HCT116 (cell line): ENCODE results near the gene PTX4. TPM values are rescaled to one million over a fixed set of nuclear protein-coding genes. Genes with fewer than 3 reads are reported as not detected.

Experiments used
- ATAC-seq: fragments of 200-7000 bp; cut with Tn5 transposase; 2 replicates; pipeline ENCODE4 v1.9.1; 2020; ENCODE audit warnings: mild to moderate bottlenecking, moderate library complexity
- BruUV-seq: library from RNA; stranded (reverse); fragments of 400-500 nt; replicated peaks from 2 replicates; lab custom pipeline; 2021; lab: Mats Ljungman, UMichigan
- CTCF ChIA-PET: fragments of 300-600 bp; sonication (Branson Sonifier 250); formaldehyde crosslinking; loops from one replicate; lab custom pipeline; 2021; ENCODE audit warnings: antibody characterized with exemption; lab: Charles Lee
- POLR2A ChIA-PET: fragments of 300-600, 350-600 bp; sonication (Branson Sonifier 250); formaldehyde crosslinking; loops from one replicate; lab custom pipeline; 2021; ENCODE audit warnings: antibody characterized with exemption; lab: Charles Lee
- RAD21 ChIA-PET, 2 experiments: fragments of 300-600 bp; sonication (Branson Sonifier 250); formaldehyde crosslinking; loops; one replicate each; lab custom pipeline; 2023; ENCODE audit warnings: low total read pairs in 2 of 2; ENCODE audit not compliant: uncharacterized antibody in 2 of 2, unreplicated experiment in 2 of 2, low non-redundant PET in 1 of 2; lab: Charles Lee
- DNase-seq: peaks from one replicate; pipeline ENCODE4 v3.0.0-alpha.2; 2010; ENCODE audit warnings: low read depth, low spot score
- H2AFZ ChIP-seq: fragments of 200-600 bp; shearing (Covaris generic), sonication (generic); 2 replicates; pipeline ENCODE4 v1.6.1; 2017; ENCODE audit warnings: low read depth, mixed run types, mixed read lengths, antibody characterized with exemption, low read length; ENCODE audit not compliant: poor library complexity, severe bottlenecking
- H3K27ac ChIP-seq: 2 replicates; pipeline ENCODE4 v1.5.1; 2012; ENCODE audit warnings: low read depth, low read length
- H3K27me3 ChIP-seq: fragments of 200-600 bp; sonication (generic); 2 replicates; pipeline ENCODE4 v1.6.1; 2016; ENCODE audit warnings: mixed run types, low read length, mixed read lengths; ENCODE audit not compliant: insufficient read depth
- H3K36me3 ChIP-seq, 2 experiments: fragments of 200-500 bp in 1 of 2; fragments of 200-600 bp in 1 of 2; sonication (Bioruptor generic) in 1 of 2; sonication (generic) in 1 of 2; 2 replicates each; pipeline versions ENCODE4 v1.5.1 to v1.6.1; 2014 to 2016; ENCODE audit warnings: low read length in 2 of 2, inconsistent platforms in 1 of 2, mixed read lengths in 1 of 2, mixed run types in 1 of 2; ENCODE audit not compliant: insufficient read depth in 2 of 2, control insufficient read depth in 1 of 2
- H3K4me1 ChIP-seq, 2 experiments: fragments of 200-600 bp in 1 of 2; sonication (generic) in 1 of 2; 2 replicates each; pipeline versions ENCODE4 v1.5.1 to v1.6.1; 2012 to 2017; ENCODE audit warnings: low read length in 2 of 2, inconsistent platforms in 1 of 2, mild to moderate bottlenecking in 1 of 2, mixed read lengths in 1 of 2, mixed run types in 1 of 2, moderate library complexity in 1 of 2; ENCODE audit not compliant: insufficient read depth in 2 of 2, control insufficient read depth in 1 of 2
- H3K4me2 ChIP-seq: fragments of 200-600 bp; sonication (generic); 2 replicates; pipeline ENCODE4 v1.6.1; 2017; ENCODE audit warnings: mixed run types, low read length, mixed read lengths
- H3K4me3 ChIP-seq, 2 experiments: fragments of 200-600 bp in 1 of 2; sonication (generic) in 1 of 2; replicated peaks in 1 of 2; 2 replicates each; pipeline ENCODE4 v1.5.1; 2011 to 2016; ENCODE audit warnings: low read length in 2 of 2, control low read depth in 1 of 2, low read depth in 1 of 2, mild to moderate bottlenecking in 1 of 2, mixed read lengths in 1 of 2, mixed run types in 1 of 2
- H3K79me2 ChIP-seq: fragments of 200-600 bp; sonication (generic); 2 replicates; pipeline ENCODE4 v1.6.1; 2017; ENCODE audit warnings: mild to moderate bottlenecking, mixed run types, low read length, moderate library complexity, mixed read lengths; ENCODE audit not compliant: insufficient read depth
- H3K9ac ChIP-seq: fragments of 200-600 bp; sonication (generic); 2 replicates; pipeline ENCODE4 v1.6.1; 2016; ENCODE audit warnings: low read length, mixed read lengths
- H3K9me2 ChIP-seq: fragments of 200-600 bp; sonication (generic), shearing (Covaris generic); 2 replicates; pipeline ENCODE4 v1.6.1; 2017; ENCODE audit warnings: mixed run types, mild to moderate bottlenecking, moderate library complexity; ENCODE audit not compliant: insufficient read depth
- H3K9me3 ChIP-seq, 2 experiments: fragments of 200-500 bp in 1 of 2; fragments of 200-600 bp in 1 of 2; sonication (Bioruptor generic) in 1 of 2; sonication (generic) in 1 of 2; 2 replicates each; pipeline ENCODE4 v1.6.1; 2014 to 2017; ENCODE audit warnings: low read length in 2 of 2, mixed read lengths in 2 of 2, inconsistent platforms in 1 of 2, low read depth in 1 of 2, mild to moderate bottlenecking in 1 of 2, mixed run types in 1 of 2, moderate library complexity in 1 of 2; ENCODE audit not compliant: control insufficient read depth in 1 of 2, insufficient read depth in 1 of 2
- H4K20me1 ChIP-seq: fragments of 200-600 bp; sonication (generic), shearing (Covaris generic); 2 replicates; pipeline ENCODE4 v1.6.1; 2017; ENCODE audit warnings: mixed run types, mild to moderate bottlenecking, moderate library complexity; ENCODE audit not compliant: insufficient read depth
- CBX3 ChIP-seq: IDR thresholded peaks from 2 replicates; pipeline ENCODE4 v1.6.1; 2012; ENCODE audit warnings: low read depth
- CTCF ChIP-seq, 3 experiments: fragments of 200-600 bp in 1 of 3; sonication (generic) in 1 of 3; IDR thresholded peaks in 2 of 3; conservative IDR thresholded peaks in 1 of 3; 2 replicates each; pipeline ENCODE4 v1.5.1; 2012 to 2017; ENCODE audit warnings: low read depth in 2 of 3, low read length in 2 of 3, antibody characterized with exemption in 1 of 3, borderline replicate concordance in 1 of 3, control low read depth in 1 of 3, mild to moderate bottlenecking in 1 of 3, mixed read lengths in 1 of 3, mixed run types in 1 of 3, moderate library complexity in 1 of 3; ENCODE audit not compliant: insufficient read depth in 1 of 3
- SRF ChIP-seq: IDR thresholded peaks from 2 replicates; pipeline ENCODE4 v1.6.1; 2012; ENCODE audit warnings: low read depth
- ZBTB33 ChIP-seq: IDR thresholded peaks from 2 replicates; pipeline ENCODE4 v1.6.1; 2011; ENCODE audit warnings: mild to moderate bottlenecking, low read length, moderate library complexity; ENCODE audit not compliant: insufficient replicate concordance; ENCODE audit errors: extremely low read depth
- intact Hi-C: fragments of 100-400 bp; cut with micrococcal nuclease; formaldehyde crosslinking; loops from 2 replicates; pipeline ENCODE4 v1.10.0; 2022
- total RNA-seq: library from RNA; stranded (reverse); gene quantifications from one replicate; pipeline ENCODE4 v1.2.1, GENCODE V29; 2021; ENCODE audit not compliant: unreplicated experiment

PTX4 gene
- total RNA-seq, 1 experiment from 2014 or later: not detected

- no peak for TF ChIP-seq CTCF (IDR thresholded peaks at IDR 0.05 in 2 of 3, conservative IDR thresholded peaks at IDR 0.05 in 1 of 3; ENCODE audit: borderline replicate concordance in 1 of 3, insufficient read depth in 1 of 3, low read depth in 2 of 3, low read length in 2 of 3)
- no peak for TF ChIP-seq SRF
- TF ChIP-seq CBX3: no peak
Measured at GRCh38 chr16:1455190-1456171, 33.3 kb downstream of the PTX4 start (continued).

GRCh38 chr16:1454561-1454960, 34.2 kb downstream of the PTX4 start:
- H3K4me1 ChIP-seq: no peaks in the 10 kb centered on the region
- H2AFZ ChIP-seq: no peak overlapping the region
- no peak overlapping the region for H3K4me2 ChIP-seq
- POLR2A ChIA-PET: no interaction called here
- CTCF ChIA-PET: no interaction called here
- RAD21 ChIA-PET: no interaction called here
- DNase-seq (no peak), ATAC-seq (no peak)
- H3K9ac ChIP-seq: no peak overlapping the region
- H3K9me3 ChIP-seq: no peaks in the 10 kb centered on the region
- no peak overlapping the region for H3K4me3 ChIP-seq
- no peaks in the 10 kb centered on the region for H3K9me2 ChIP-seq
- no peaks in the 10 kb centered on the region; a peak in 1 of 4 replicates for H3K36me3 ChIP-seq
- no TSS peak for BruUV-seq
- no peak overlapping the region for H3K27ac ChIP-seq
- intact Hi-C loops: no loop called here
- no peaks in the 10 kb centered on the region for H4K20me1 ChIP-seq
- H3K27me3 ChIP-seq: no peaks in the 10 kb centered on the region
- no peaks in the 10 kb centered on the region for H3K79me2 ChIP-seq
- no peak for TF ChIP-seq ZBTB33
